Measurements from ENCODE around the gene TBC1D22A. TPM values are rescaled to one million over a fixed set of nuclear protein-coding genes. Genes with fewer than 3 reads are reported as not detected.

TBC1D22A gene
- total RNA-seq, 1 experiment from 2014 or later, result 27.6 TPM

DNA sequence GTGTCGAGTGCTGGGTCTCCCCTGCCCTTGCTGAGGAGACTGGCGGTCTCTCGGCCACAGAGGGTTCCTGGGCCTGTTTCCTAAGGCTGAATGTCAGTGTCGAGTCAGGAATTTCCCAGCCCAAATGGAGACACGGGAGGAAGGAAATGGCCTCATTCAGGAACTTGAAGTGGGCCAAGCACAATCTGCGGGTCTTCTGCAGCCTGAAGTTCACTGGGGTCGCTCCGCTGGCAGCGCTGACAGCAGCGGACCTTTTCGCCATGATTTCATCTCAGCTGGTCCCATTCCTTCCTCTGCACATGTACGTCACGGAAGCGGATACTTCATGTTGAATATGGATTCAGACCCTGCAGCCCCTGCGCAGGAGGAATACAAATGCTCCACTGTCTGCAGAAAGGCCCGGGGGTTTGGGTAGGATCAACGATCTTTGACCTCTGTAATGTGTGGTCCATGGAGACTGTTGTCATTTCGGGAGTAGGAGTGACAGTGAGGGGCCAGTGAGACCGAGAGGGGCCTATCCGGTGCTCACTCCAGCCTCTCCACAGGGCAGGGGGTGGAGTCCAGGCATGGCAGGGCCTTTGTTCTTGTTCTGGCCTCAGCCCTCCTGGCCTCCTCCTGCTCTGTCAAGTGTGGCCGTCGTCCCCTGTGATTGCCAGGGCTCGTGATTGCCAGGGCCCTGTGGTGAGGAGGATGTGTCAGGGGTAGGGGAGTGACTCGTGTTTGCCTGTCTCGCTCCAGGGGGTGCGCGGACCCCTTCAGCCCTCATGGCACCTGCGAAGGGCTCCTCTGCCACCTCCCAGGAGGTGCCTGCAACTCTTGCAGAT is 402.3 kb downstream of the TBC1D22A start:
- BruUV-seq (replicated peaks), result no TSS peak
- no peaks in the 10 kb centered on the region for H3K9me3 Mint-ChIP-seq (ENCODE audit: low read depth, unreplicated experiment)
- CTCF ChIA-PET, result no interaction called here
- H3K36me3 Mint-ChIP-seq (ENCODE audit: insufficient read depth, unreplicated experiment), result no peaks in the 10 kb centered on the region
- H3K4me3 Mint-ChIP-seq (ENCODE audit: low read depth, unreplicated experiment), result no peak overlapping the region
- TF ChIP-seq, protein P1, sequence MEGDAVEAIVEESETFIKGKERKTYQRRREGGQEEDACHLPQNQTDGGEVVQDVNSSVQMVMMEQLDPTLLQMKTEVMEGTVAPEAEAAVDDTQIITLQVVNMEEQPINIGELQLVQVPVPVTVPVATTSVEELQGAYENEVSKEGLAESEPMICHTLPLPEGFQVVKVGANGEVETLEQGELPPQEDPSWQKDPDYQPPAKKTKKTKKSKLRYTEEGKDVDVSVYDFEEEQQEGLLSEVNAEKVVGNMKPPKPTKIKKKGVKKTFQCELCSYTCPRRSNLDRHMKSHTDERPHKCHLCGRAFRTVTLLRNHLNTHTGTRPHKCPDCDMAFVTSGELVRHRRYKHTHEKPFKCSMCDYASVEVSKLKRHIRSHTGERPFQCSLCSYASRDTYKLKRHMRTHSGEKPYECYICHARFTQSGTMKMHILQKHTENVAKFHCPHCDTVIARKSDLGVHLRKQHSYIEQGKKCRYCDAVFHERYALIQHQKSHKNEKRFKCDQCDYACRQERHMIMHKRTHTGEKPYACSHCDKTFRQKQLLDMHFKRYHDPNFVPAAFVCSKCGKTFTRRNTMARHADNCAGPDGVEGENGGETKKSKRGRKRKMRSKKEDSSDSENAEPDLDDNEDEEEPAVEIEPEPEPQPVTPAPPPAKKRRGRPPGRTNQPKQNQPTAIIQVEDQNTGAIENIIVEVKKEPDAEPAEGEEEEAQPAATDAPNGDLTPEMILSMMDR (IDR thresholded peaks at IDR 0.05; ENCODE audit: unreplicated experiment), result no peak
- H3K27ac Mint-ChIP-seq (ENCODE audit: unreplicated experiment), result no peak overlapping the region
- intact Hi-C loops (cut with micrococcal nuclease; ENCODE audit: unreplicated experiment), result no loop called here
- no peaks in the 10 kb centered on the region for H3K27me3 Mint-ChIP-seq (ENCODE audit: unreplicated experiment)
- no peaks in the 10 kb centered on the region for H3K4me1 Mint-ChIP-seq (ENCODE audit: low read depth, unreplicated experiment)
- DNase-seq, result no peak

DNA sequence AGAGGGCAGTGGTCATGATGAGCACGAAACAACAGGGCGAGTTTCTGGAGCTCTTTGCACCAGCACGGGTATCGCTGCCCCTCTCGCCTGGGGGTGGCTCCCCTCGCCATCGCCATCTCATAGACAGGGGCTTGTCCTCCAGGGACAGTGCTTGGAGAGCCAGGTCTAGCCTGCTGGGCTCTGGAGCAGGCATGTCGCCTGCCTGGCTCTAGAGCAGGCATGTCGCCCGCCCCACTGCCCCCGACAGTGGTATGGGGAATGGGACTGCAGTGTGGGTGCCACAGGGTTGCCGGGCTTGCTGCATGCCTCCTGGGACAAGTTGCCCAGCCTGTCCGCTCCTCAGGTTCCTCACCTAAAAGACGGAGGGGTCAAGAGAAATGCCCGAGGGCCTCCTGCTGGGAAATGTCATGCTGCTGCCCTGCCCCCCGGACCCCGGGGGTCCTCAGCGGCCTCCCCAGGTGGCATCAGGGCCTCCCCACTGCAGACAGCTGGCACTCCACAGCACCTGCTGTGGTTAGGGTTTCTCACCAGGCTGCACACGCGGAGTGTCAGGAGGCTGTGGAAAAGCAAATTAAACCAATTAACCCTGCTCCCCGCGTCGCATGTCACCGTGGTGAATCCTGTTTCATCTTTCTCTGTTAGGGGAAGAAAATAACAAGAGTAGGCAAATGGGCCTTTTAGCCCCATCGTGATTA is 403.0 kb downstream of the TBC1D22A start:
- CTCF ChIA-PET, result no interaction called here
- Mint-ChIP-seq H3K9me3 (ENCODE audit: low read depth, unreplicated experiment) (no peaks in the 10 kb centered on the region), H3K27me3 (ENCODE audit: unreplicated experiment) (no peaks in the 10 kb centered on the region), H3K27ac (ENCODE audit: unreplicated experiment) (no peak overlapping the region), H3K4me3 (ENCODE audit: low read depth, unreplicated experiment) (no peak overlapping the region), H3K4me1 (ENCODE audit: low read depth, unreplicated experiment) (no peaks in the 10 kb centered on the region), H3K36me3 (ENCODE audit: insufficient read depth, unreplicated experiment) (no peaks in the 10 kb centered on the region)
- intact Hi-C loops (cut with micrococcal nuclease; ENCODE audit: unreplicated experiment), result no loop called here
- no TSS peak for BruUV-seq (replicated peaks)
- no peak for DNase-seq
- TF ChIP-seq, protein P1 (IDR thresholded peaks at IDR 0.05; ENCODE audit: unreplicated experiment), result no peak

DNA sequence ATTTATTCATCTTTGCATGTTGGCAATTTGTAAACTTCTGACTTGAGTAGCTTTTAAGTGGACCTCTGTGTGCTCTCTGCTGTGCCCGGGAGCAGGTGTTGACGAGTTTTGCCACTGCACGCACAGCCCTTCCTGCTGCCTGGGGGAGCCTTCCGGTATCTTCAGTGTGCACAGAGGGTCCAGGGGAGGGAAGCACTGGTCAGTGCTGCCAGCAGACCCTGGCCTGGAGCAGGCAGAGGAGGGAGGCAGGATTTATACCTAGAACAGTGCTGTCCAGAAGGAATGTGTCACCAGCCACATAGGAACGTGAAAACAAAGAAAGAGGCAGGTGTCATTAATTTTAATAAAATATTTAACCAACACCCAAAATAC is 403.6 kb downstream of the TBC1D22A start:
- CTCF ChIA-PET, result no interaction called here
- Mint-ChIP-seq H3K4me1 (ENCODE audit: low read depth, unreplicated experiment) (no peaks in the 10 kb centered on the region), H3K27ac (ENCODE audit: unreplicated experiment) (no peak overlapping the region), H3K36me3 (ENCODE audit: insufficient read depth, unreplicated experiment) (no peaks in the 10 kb centered on the region), H3K27me3 (ENCODE audit: unreplicated experiment) (no peaks in the 10 kb centered on the region), H3K4me3 (ENCODE audit: low read depth, unreplicated experiment) (no peak overlapping the region), H3K9me3 (ENCODE audit: low read depth, unreplicated experiment) (no peaks in the 10 kb centered on the region)
- intact Hi-C loops (cut with micrococcal nuclease; ENCODE audit: unreplicated experiment), result no loop called here
- BruUV-seq (replicated peaks), result no TSS peak
- TF ChIP-seq, protein P1 (IDR thresholded peaks at IDR 0.05; ENCODE audit: unreplicated experiment), result no peak
- no peak for DNase-seq

DNA sequence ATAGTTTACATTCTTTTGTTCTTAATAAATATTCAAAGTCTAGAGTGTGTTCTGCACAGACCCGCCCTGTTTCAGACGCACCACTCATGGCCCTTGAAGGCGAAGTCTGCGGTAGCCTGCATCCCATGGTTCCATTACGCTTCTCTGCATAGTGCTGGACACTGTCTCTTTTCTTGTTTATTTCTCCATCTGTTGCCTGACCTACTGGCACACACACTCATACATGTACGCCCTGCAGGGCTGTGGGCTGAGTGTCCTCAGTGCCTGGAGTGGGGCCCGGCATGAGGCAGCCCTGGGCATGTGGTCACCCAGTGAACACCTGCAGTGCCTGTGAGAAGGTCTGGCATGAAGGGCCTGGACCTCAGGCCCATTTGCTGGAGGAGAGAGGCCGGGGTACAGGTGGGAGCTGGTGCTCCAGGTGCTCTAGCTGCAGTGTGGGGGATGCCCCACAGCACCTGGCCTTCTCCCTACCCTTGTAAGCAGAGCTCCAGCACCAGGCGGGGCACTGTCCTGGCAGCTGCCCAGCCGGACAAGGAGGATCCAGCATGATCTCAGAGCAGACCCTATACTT is 404.1 kb downstream of the TBC1D22A start:
- H3K9me3 Mint-ChIP-seq (ENCODE audit: low read depth, unreplicated experiment), result no peaks in the 10 kb centered on the region
- DNase-seq, result no peak
- H3K27ac Mint-ChIP-seq (ENCODE audit: unreplicated experiment), result no peak overlapping the region
- H3K27me3 Mint-ChIP-seq (ENCODE audit: unreplicated experiment), result no peaks in the 10 kb centered on the region
- H3K4me1 Mint-ChIP-seq (ENCODE audit: low read depth, unreplicated experiment), result no peaks in the 10 kb centered on the region
- BruUV-seq (replicated peaks), result no TSS peak
- CTCF ChIA-PET, result no interaction called here
- intact Hi-C loops (cut with micrococcal nuclease; ENCODE audit: unreplicated experiment), result no loop called here
- H3K36me3 Mint-ChIP-seq (ENCODE audit: insufficient read depth, unreplicated experiment), result no peaks in the 10 kb centered on the region
- TF ChIP-seq, protein P1 (IDR thresholded peaks at IDR 0.05; ENCODE audit: unreplicated experiment), result no peak
- no peak overlapping the region for H3K4me3 Mint-ChIP-seq (ENCODE audit: low read depth, unreplicated experiment)
